ENCODE measurements around the gene TBX5.

The TBX5 gene

GRCh38 chr12:114439261-114439683, 33.3 kb upstream of the TBX5 start:
- no peaks in the 10 kb centered on the region; the same call in 1 of the 2 replicates for H3K27me3 ChIP-seq (replicated peaks; ENCODE audit: control insufficient read depth, insufficient read depth, low read length)

GRCh38 chr12:114438635-114439256, 32.8 kb upstream of the TBX5 start:
- no peaks in the 10 kb centered on the region; the same call in 1 of the 2 replicates for H3K27me3 ChIP-seq (replicated peaks; ENCODE audit: control insufficient read depth, insufficient read depth, low read length)
- no peaks in the 10 kb centered on the region for H3K36me3 ChIP-seq (ENCODE audit: control insufficient read depth, insufficient read depth, low read length)
- no peak for DNase-seq (ENCODE audit: extremely low read depth, insufficient read length)
- no peak overlapping the region for H3K4me3 ChIP-seq (replicated peaks; ENCODE audit: low read depth, low read length)
- TF ChIP-seq, protein P1, sequence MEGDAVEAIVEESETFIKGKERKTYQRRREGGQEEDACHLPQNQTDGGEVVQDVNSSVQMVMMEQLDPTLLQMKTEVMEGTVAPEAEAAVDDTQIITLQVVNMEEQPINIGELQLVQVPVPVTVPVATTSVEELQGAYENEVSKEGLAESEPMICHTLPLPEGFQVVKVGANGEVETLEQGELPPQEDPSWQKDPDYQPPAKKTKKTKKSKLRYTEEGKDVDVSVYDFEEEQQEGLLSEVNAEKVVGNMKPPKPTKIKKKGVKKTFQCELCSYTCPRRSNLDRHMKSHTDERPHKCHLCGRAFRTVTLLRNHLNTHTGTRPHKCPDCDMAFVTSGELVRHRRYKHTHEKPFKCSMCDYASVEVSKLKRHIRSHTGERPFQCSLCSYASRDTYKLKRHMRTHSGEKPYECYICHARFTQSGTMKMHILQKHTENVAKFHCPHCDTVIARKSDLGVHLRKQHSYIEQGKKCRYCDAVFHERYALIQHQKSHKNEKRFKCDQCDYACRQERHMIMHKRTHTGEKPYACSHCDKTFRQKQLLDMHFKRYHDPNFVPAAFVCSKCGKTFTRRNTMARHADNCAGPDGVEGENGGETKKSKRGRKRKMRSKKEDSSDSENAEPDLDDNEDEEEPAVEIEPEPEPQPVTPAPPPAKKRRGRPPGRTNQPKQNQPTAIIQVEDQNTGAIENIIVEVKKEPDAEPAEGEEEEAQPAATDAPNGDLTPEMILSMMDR (IDR thresholded peaks at IDR 0.05; ENCODE audit: insufficient read depth, low read length, poor library complexity, severe bottlenecking) = no peak

More at GRCh38 chr12:114439261-114439683, 33.3 kb upstream of the TBX5 start:
- Histone ChIP-seq H3K4me3 (replicated peaks; ENCODE audit: low read depth, low read length) (no peak overlapping the region), H3K36me3 (ENCODE audit: control insufficient read depth, insufficient read depth, low read length) (no peaks in the 10 kb centered on the region)
- DNase-seq (ENCODE audit: extremely low read depth, insufficient read length) = no peak
- TF ChIP-seq, protein P1 (IDR thresholded peaks at IDR 0.05; ENCODE audit: insufficient read depth, low read length, poor library complexity, severe bottlenecking) = no peak

DNA sequence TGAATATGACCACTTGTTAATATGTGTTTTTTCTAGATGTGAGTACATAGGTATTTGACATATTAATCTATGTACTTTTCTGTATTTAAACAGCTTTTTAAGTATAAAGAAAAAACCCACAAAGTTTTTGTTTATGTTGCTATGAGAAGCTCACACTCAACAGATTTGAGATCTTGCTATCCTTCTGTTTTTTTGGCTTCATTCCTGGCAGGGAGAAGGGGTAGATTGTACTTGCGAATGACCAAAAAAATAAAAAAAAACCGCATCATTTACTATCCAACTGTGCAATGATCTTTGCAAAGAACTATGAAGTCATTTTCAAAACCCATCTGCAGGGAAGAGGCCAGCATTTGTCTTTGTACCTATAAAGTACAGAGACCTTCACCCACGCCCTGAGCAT, 28.4 kb upstream of the TBX5 start:
- Histone ChIP-seq H3K36me3 (ENCODE audit: control insufficient read depth, insufficient read depth, low read length) (no peaks in the 10 kb centered on the region), H3K27me3 (replicated peaks; ENCODE audit: control insufficient read depth, insufficient read depth, low read length) (no peaks in the 10 kb centered on the region), H3K4me3 (replicated peaks; ENCODE audit: low read depth, low read length) (no peak overlapping the region)
- TF ChIP-seq, protein P1 (IDR thresholded peaks at IDR 0.05; ENCODE audit: insufficient read depth, low read length, poor library complexity, severe bottlenecking) = no peak
- no peak for DNase-seq (ENCODE audit: extremely low read depth, insufficient read length)

DNA sequence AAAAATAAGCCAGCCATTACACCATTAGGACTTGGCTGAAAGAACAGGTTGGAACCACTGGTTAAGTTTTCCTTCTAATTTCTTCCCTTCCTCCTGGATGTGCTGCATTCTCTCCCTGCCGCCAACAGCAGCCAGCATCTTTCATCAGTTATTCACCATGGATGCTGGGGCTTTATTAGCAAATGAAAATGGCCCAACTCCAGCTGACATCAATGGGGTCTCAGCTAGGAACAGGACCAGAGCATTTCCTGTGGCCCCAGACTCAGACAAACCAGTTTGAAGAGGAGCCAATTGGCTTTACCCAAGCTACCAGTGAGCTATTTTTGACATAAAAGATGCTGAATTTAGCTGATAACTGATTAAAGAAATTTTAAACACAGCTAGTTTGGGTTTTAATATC, 26.0 kb upstream of the TBX5 start:
- no peak for DNase-seq (ENCODE audit: extremely low read depth, insufficient read length)
- TF ChIP-seq, protein P1 (IDR thresholded peaks at IDR 0.05; ENCODE audit: insufficient read depth, low read length, poor library complexity, severe bottlenecking) = no peak
- Histone ChIP-seq H3K36me3 (ENCODE audit: control insufficient read depth, insufficient read depth, low read length) (no peaks in the 10 kb centered on the region), H3K4me3 (replicated peaks; ENCODE audit: low read depth, low read length) (no peak overlapping the region), H3K27me3 (replicated peaks; ENCODE audit: control insufficient read depth, insufficient read depth, low read length) (no peaks in the 10 kb centered on the region)

DNA sequence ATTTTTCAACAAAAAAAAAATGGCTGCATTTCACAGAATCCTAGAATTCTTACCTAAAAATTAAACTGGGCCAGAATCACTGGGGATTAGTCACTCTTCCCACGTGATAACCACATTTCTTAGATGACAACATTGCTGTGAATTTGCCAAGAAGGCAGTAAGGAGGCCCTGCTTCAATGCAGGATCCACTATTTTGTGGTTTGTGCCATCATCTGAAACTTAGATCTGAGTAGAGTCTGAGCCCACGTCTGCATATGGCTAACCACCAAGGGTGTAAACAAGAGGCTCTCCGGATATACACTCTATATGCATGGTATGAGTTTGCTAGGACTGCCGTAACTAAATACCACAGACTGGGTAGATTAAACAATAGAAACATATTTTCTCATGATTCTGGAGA, 24.4 kb upstream of the TBX5 start:
- TF ChIP-seq, protein P1 (IDR thresholded peaks at IDR 0.05; ENCODE audit: insufficient read depth, low read length, poor library complexity, severe bottlenecking) = no peak
- DNase-seq (ENCODE audit: extremely low read depth, insufficient read length) = no peak
- Histone ChIP-seq H3K4me3 (replicated peaks; ENCODE audit: low read depth, low read length) (no peak overlapping the region), H3K27me3 (replicated peaks; ENCODE audit: control insufficient read depth, insufficient read depth, low read length) (no peaks in the 10 kb centered on the region), H3K36me3 (ENCODE audit: control insufficient read depth, insufficient read depth, low read length) (no peaks in the 10 kb centered on the region)

All from GM06990 (cell line).